Natural killer cell treated with Interleukin-12 subunit alpha and Interleukin-12 subunit beta and Interleukin-15 and Interleukin-18, amount 100 ng/mL, for 72 hours (primary cell): ENCODE measurements around the gene JPT1. TPM values are rescaled to one million over a fixed set of nuclear protein-coding genes. Genes with fewer than 3 reads are reported as not detected.

ENCODE experiments used
- ATAC-seq, 2 donors: fragments of 150-1000 bp; cut with Tn5 transposase in 1 of 2; sonication (Bioruptor Pico), chemical (Tn5 transposase) in 1 of 2; 2 replicates each; pipeline ENCODE4 v1.10.0; 2021
- DNase-seq: peaks from one replicate; pipeline ENCODE4 v3.0.0; 2022; ENCODE audit warnings: low spot score
- H3K27ac Mint-ChIP-seq, 2 donors: 1 replicate in 1 of 2; 2 replicates in 1 of 2; pipeline ENCODE4 v1.8.0; 2022; ENCODE audit warnings: mixed read lengths in 2 of 2, mild to moderate bottlenecking in 1 of 2, moderate library complexity in 1 of 2
- H3K27me3 Mint-ChIP-seq, 2 donors: 1 replicate in 1 of 2; 2 replicates in 1 of 2; pipeline ENCODE4 v1.8.0; 2022; ENCODE audit warnings: mixed read lengths in 2 of 2
- H3K36me3 Mint-ChIP-seq: one replicate; pipeline ENCODE4 v1.8.0; 2022; ENCODE audit warnings: mixed read lengths
- H3K4me1 Mint-ChIP-seq, 2 donors: 1 replicate in 1 of 2; 2 replicates in 1 of 2; pipeline ENCODE4 v1.8.0; 2022; ENCODE audit warnings: low read depth in 2 of 2, mixed read lengths in 2 of 2, mild to moderate bottlenecking in 1 of 2
- H3K4me3 Mint-ChIP-seq: one replicate; pipeline ENCODE4 v1.8.0; 2022; ENCODE audit warnings: mixed read lengths
- H3K9me3 Mint-ChIP-seq: 2 replicates; pipeline ENCODE4 v1.8.0; 2022; ENCODE audit warnings: mixed read lengths
- total RNA-seq, 2 donors: library from RNA; stranded (reverse); gene quantifications; one replicate each; pipeline ENCODE4 v1.2.3, GENCODE V29; 2022

Gene JPT1, protein sequence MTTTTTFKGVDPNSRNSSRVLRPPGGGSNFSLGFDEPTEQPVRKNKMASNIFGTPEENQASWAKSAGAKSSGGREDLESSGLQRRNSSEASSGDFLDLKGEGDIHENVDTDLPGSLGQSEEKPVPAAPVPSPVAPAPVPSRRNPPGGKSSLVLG
- total RNA-seq, result 100 to 1,000 TPM; 219 to 351 TPM

DNA sequence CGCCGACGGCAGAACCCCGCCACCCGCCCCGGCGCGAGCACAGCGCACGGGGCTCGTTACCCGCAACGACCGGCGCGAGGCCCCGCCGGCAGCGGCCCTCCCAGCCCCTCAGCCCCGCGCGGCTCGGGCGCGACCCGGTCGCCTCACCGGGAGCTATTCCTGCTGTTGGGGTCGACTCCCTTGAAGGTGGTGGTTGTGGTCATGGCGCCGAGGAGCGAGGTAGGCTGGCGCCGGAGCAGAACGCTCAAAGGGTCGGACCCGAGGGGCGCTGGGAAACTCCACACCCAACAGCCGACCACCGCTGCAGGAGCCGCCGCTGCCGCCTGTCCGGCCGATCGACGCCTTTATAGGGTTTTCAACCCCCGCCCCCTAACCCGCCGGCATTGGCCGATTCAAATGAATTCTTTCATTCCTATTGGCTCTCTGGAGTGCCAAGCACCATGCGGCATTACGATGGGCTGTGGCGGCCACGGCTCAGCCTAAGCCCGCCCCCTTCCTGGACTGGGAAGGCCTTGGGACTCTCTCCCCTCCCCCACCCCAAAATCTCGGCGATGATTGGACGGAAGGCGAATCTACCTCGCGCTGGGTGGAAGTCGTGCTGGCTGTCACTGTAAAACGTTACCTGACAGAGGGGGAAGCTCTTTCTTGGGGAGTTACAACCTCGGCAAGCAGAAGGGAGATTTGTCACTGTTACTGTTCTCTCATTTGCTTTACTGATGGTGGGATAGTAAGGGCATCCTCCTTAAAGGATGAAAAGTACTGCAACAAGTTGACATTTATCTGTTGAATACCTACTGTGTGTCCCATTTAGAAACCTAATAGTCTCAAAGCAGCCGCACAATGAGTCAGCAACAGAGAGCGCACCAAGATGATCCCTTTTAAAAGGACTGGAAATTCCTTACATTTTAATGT lies at the start of gene JPT1:
Gene JPT1, minus strand, starts transcription at position 318 of the 912 bp plus-strand sequence. Its CDS starts 115 bp downstream, at position 203.
- Mint-ChIP-seq H3K4me3 (peak within 1 kb of the TSS; percentile 98), H3K4me1 (peaks cover 28 to 37% of the 10 kb centered on the region in 2 donors), H3K27me3 (no peaks in the 10 kb centered on the region), H3K36me3 (peaks cover 6% of the 10 kb centered on the region), H3K9me3 (no peaks in the 10 kb centered on the region), H3K27ac (peak within 1 kb of the TSS; percentile 67 to 82)
- ATAC-seq, result peak; percentile 99
- peak; percentile 98 for DNase-seq

DNA sequence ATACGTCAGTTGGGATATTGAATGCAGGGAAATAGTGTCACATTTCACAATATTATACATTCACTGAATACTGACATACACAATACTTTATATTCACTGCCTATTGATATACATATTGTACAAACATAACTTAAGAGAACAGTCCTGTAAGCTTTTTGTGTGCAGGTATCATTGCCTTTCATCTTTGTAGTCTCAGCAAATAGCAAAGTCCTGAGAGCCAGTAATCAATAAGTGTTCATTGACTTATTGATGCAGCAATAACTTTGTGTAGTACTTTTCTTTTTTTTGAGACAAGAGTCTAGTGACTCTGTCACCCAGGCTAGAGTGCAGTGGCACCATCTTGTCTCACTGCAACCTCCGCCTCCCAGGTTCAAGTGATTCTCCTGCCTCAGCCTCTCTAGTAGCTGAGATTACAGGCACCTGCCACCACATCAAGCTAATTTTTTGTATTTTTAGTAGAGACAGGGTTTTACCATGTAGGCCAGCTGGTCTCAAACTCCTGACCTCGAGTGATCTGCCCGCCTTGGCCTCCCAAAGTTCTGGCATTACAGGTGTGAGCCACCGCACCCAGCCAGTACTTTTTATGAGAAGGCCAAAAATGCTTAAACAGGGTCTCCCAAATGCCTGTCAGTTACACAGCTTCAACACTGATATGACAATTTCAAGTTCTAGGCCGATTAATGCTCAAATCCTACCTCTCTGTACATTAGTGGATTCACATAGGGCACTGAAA lies 45.7 kb upstream of the JPT1 start:
- Mint-ChIP-seq H3K4me3 (no peak overlapping the region), H3K36me3 (no peaks in the 10 kb centered on the region), H3K27ac (peak overlapping the region in 1 of 2 donors; percentile 3), H3K9me3 (no peaks in the 10 kb centered on the region), H3K27me3 (no peaks in the 10 kb centered on the region), H3K4me1 (peaks cover 5 to 6% of the 10 kb centered on the region in 2 donors)
- ATAC-seq, result no peak
- no peak for DNase-seq

DNA sequence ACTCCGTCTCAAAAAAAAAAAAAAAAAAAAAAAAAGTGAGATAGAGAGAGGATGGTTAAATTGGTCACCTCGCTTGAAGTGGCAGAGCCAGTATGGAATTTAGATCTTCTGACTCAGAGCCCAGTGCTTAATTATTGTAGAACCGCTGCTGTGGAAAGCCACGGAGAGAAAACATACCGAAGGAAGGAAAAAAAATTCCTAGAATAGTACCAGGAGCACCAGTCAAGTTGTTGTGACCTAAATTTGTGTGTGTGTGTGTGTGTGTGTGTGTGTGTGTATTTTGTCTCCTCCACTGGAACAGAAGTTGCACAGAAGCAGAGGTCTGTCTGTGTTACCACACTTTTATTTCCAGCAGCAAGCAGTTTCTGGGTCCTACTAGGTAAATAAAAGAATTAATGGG lies 40.6 kb upstream of the JPT1 start:
- Mint-ChIP-seq H3K27me3 (no peaks in the 10 kb centered on the region), H3K4me3 (no peak overlapping the region), H3K4me1 (no peaks in the 10 kb centered on the region), H3K36me3 (no peaks in the 10 kb centered on the region), H3K9me3 (no peaks in the 10 kb centered on the region), H3K27ac (no peak overlapping the region)
- DNase-seq (no peak), ATAC-seq (no peak)

DNA sequence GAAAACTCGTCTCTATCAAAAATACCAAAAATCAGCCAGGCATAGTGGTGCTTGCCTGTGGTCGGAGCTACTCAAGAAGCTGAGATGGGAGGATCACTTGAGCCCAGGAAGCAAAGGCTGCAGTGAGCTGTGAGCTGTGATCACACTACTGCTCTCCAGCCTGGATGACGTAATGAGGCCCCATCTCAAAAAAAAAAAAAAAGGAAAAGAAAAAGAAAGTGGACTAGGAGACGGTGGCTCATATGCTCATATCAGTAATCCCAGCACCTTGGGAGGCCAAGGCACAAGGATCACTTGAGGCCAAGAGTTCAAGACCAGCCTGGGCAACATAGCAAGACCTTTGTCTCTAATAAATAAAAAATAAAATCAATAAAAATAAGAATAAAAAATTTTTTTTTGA lies 37.3 kb upstream of the JPT1 start:
- H3K27ac Mint-ChIP-seq, result no peak overlapping the region
- H3K27me3 Mint-ChIP-seq, result no peaks in the 10 kb centered on the region
- no peaks in the 10 kb centered on the region for H3K36me3 Mint-ChIP-seq
- no peaks in the 10 kb centered on the region for H3K9me3 Mint-ChIP-seq
- ATAC-seq (no peak), DNase-seq (no peak)
- H3K4me3 Mint-ChIP-seq, result no peak overlapping the region
- H3K4me1 Mint-ChIP-seq, result peaks cover 6 to 7% of the 10 kb centered on the region in 2 donors

DNA sequence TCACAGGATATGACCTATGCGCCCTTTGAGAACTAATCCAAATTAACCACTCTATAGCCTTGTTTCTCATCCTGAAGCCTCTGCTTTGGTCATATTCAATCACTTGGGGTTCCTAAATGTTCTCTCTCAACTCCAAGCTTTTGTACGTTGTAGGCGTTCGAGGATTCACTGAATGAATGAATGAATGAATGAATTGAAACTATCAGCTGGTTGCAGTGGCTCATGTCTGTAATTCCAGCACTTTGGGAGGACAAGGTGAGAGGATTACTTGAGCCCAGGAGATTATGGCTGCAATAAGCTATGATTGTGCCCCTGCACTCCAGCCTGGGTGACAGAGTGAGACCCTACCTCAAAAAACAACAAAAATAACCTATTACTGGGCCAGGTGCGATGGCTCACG lies 34.3 kb upstream of the JPT1 start:
- ATAC-seq, result no peak
- H3K4me1 Mint-ChIP-seq, result peaks cover 17 to 19% of the 10 kb centered on the region in 2 donors
- no peaks in the 10 kb centered on the region for H3K36me3 Mint-ChIP-seq
- no peaks in the 10 kb centered on the region for H3K27me3 Mint-ChIP-seq
- no peak for DNase-seq
- H3K4me3 Mint-ChIP-seq, result no peak overlapping the region
- peak overlapping the region; percentile 34 to 86 for H3K27ac Mint-ChIP-seq
- no peaks in the 10 kb centered on the region for H3K9me3 Mint-ChIP-seq

DNA sequence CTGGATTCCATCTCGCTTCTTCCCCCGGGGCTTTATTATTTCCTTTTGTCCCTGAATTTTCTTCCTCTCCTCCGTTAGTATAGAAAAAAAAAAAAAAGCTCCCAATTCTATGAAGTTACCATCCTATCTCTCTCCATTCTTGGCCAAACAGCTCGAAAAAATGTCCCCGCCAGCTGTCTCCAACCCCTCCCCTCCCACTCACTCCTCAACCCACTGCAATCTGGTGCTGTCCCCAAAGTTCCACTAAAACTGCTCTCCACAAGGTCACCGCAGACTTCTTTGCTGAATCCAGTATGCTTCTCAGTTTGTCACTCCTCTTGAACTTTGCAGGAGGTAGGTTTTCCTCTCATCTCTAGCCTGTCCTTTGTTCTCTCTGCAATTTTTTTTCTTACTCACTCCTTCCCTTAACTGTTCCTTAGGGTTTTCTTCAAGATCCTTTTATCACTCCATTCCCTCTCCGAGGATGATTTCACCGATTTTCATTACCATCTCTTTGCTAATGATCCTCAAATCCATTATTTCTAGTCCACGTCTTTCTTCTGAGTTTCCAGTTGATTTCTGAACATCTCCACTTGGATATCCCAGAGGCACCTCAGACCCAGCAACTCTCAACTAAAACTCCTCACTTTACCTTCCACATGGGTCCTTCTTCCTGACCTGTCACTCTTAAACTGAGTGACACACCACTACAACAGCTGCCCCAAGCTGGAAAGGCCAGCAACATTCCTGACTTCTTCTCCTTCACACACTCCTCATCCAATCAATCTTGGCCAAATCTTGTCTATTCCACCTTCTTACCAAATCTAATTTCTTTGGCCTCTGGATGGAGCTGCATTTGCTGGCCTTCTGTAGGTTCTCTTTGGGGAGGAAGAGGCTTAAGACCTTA lies 29.9 kb upstream of the JPT1 start:
- H3K27ac Mint-ChIP-seq, result peak overlapping the region; percentile 72 to 87
- peaks cover 8% of the 10 kb centered on the region for H3K36me3 Mint-ChIP-seq
- H3K9me3 Mint-ChIP-seq, result no peaks in the 10 kb centered on the region
- H3K4me1 Mint-ChIP-seq, result peaks cover 29 to 32% of the 10 kb centered on the region in 2 donors
- H3K27me3 Mint-ChIP-seq, result no peaks in the 10 kb centered on the region
- H3K4me3 Mint-ChIP-seq, result peak overlapping the region; percentile 67
- ATAC-seq, result no peak
- no peak for DNase-seq

DNA sequence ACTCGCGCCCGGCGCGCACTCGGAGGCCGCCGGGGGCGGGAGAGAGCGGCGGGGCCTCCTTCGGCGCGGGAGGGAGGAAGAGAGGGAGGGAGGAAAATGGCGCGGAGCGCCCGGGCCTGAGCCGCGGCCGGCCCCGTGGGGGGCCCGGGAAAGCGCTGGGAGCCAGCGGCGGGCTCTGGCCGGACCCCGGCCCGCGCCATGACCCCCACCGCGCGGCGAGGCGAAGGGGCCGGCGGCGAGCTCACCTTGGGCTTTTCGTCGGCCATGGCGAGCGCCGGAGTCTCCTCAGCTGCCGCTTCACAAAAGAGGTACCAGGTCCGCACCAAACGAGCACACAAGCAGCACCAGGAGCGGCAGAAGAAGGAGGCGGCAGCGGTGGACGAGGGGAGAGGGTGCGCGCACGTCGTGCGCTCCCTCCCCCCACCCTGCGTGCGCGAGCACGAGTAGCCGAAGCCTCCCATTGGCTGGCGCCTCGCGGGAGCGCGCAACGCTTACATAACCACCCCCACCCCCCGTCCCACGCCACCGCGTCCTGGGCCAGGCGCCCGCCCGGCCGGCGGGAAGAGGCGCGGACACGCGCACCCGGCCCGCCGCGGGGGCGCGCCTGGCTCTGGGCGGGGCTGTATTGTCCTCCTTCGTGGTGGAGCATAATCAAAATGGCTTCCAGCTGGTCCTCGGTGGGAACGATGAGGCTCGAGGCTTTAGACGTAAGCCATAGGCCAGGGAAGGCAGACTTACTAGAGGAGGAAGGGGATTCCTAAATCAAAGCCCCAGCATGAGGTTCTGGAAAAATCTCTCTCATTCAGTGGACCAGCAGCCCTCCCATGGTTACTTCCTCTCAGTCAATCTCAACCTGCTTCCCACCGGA lies 28.5 kb upstream of the JPT1 start, which contains the start of gene SUMO2:
Gene SUMO2, minus strand, starts transcription at position 391 of the 868 bp plus-strand sequence. Its CDS starts 125 bp downstream, at position 266.
- Mint-ChIP-seq H3K4me3 (peak within 1 kb of the TSS; percentile 91), H3K36me3 (peaks cover 8% of the 10 kb centered on the region), H3K4me1 (peaks cover 26 to 28% of the 10 kb centered on the region in 2 donors), H3K27ac (peak within 1 kb of the TSS; percentile 72 to 87), H3K27me3 (no peaks in the 10 kb centered on the region), H3K9me3 (no peaks in the 10 kb centered on the region)
- peak; percentile 95 for DNase-seq
- ATAC-seq, result peak; percentile 94 to 95

DNA sequence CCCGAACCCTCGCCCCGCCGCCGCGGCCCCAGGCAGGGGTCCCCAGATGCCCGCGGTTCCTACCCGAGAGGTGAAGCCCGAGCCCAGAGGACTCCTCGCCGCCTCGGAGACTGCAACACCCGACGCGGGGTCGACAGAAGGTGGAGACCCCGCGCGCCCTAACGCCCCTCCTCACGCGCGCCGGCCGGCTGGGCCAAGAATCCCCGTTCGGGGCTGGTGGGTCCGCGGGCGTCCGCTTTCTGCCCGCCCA lies 27.9 kb upstream of the JPT1 start:
- peak overlapping the region; percentile 91 for H3K4me3 Mint-ChIP-seq
- DNase-seq, result peak; percentile 66
- H3K27ac Mint-ChIP-seq, result peak overlapping the region; percentile 72 to 87
- H3K36me3 Mint-ChIP-seq, result peaks cover 8% of the 10 kb centered on the region
- ATAC-seq, result no peak
- H3K9me3 Mint-ChIP-seq, result no peaks in the 10 kb centered on the region
- H3K4me1 Mint-ChIP-seq, result peaks cover 26 to 28% of the 10 kb centered on the region in 2 donors
- no peaks in the 10 kb centered on the region for H3K27me3 Mint-ChIP-seq

DNA sequence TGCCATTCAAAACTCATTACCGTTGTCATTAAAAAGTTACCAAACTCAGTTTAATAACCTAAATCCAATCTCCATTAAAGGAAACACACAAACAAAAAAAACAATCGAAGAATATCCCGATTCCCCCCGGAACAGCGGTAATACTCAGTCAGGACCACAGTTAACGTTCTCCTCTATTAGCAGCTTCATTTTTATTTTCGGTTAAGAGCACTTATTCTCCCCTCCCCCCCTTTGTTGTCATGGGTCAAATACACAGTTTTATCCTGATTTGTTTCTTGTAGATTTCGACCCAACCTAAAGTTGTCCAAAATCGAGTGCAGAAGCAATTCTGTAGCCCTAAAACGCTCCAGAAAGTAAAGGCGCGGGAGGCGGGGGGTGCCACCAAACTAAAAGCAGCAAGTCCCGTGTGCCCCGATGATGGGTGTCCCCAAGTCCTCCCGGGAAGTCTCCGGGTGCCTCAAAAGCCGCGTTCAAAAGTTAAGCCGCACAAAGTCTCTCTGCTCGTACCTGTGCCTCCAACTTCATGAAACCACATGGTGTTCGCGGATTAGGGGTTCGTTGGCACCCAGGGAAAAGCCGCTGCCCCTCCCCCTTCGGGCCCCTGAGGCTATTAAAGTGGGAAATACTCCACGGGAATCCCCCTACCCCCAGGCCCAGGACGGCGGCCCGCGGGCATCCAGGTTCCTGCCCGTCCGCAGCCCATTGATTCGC lies 27.5 kb upstream of the JPT1 start:
- Mint-ChIP-seq H3K27me3 (no peaks in the 10 kb centered on the region), H3K4me1 (peaks cover 28 to 29% of the 10 kb centered on the region in 2 donors), H3K9me3 (no peaks in the 10 kb centered on the region), H3K36me3 (peaks cover 8% of the 10 kb centered on the region), H3K4me3 (peak overlapping the region; percentile 91), H3K27ac (peak overlapping the region; percentile 72 to 87)
- peak; percentile 9 to 15 for ATAC-seq
- DNase-seq, result no peak

DNA sequence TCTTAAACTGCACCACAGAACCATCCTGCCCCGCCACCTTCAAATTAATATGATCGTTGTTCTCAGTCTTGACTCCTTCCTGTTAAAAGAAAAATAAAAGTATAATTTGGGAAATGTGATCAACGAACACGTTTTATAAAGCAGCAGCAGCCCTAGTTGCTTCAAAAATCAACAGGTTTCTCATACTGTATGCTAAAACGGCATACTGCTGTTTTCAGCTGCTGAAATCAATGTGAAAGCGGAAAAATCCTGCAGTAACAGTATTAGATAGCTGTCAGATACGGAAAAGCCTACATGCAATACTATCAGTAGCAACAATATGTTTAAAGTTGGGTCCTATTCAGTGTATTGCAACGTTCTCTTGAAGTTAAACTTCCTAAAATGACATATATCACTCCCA lies 26.8 kb upstream of the JPT1 start:
- no peaks in the 10 kb centered on the region for H3K27me3 Mint-ChIP-seq
- DNase-seq, result no peak
- no peaks in the 10 kb centered on the region for H3K9me3 Mint-ChIP-seq
- peaks cover 13% of the 10 kb centered on the region for H3K36me3 Mint-ChIP-seq
- H3K4me3 Mint-ChIP-seq, result peak overlapping the region; percentile 91
- H3K4me1 Mint-ChIP-seq, result peaks cover 30 to 33% of the 10 kb centered on the region in 2 donors
- no peak for ATAC-seq
- H3K27ac Mint-ChIP-seq, result peak overlapping the region; percentile 72 to 87

DNA sequence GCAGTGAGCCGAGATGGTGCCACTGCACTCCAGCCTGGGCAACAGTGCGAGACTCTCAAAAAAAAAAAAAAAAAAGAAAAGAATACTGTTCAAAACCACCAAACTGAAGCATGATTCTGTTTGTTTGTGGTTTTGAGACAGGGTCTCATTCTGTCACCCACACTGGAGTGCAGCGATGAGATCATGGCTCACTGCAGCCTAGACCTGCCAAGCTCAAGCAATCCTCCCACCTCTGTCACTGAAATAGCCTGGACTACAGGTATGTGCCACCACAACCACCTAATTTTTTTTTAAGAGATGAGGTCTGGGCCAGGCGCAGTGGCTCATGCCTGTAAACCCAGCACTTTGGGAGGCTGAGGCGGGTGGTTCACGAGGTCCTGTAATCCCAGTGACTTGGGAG lies 24.1 kb upstream of the JPT1 start:
- Mint-ChIP-seq H3K36me3 (peaks cover 18% of the 10 kb centered on the region), H3K4me3 (no peak overlapping the region), H3K27me3 (no peaks in the 10 kb centered on the region), H3K27ac (no peak overlapping the region), H3K4me1 (peaks cover 20 to 21% of the 10 kb centered on the region in 2 donors), H3K9me3 (no peaks in the 10 kb centered on the region)
- ATAC-seq (no peak), DNase-seq (no peak)

DNA sequence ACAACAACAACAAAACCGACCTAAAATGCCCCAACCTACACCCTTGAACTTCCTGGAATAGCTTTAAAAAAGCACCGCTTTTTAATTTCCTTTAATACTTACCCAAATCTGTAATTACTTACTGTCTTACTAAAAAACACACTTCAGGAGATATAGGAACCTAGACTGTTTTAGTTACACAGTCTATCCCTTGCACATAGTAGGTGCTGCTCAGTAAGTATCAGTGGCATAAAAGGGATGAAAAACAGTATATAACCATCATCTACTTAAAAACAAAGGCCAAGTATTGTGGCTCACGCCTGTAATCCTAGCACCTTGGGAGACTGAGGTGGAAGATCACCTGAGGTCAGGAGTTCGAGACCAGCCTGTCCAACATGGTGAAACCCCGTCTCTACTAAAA lies 22.3 kb upstream of the JPT1 start:
- H3K36me3 Mint-ChIP-seq, result peaks cover 23% of the 10 kb centered on the region
- H3K4me1 Mint-ChIP-seq, result peaks cover 18 to 24% of the 10 kb centered on the region in 2 donors
- H3K27ac Mint-ChIP-seq, result no peak overlapping the region
- no peak overlapping the region for H3K4me3 Mint-ChIP-seq
- DNase-seq (no peak), ATAC-seq (no peak)
- no peaks in the 10 kb centered on the region for H3K27me3 Mint-ChIP-seq
- no peaks in the 10 kb centered on the region for H3K9me3 Mint-ChIP-seq
